IPS-18a (cell line): ENCODE results near the gene KLHL34.

ENCODE experiments used
- H3K27ac ChIP-seq: one replicate; pipeline ENCODE4 v1.5.1; 2013; ENCODE audit warnings: low read length
- H3K27me3 ChIP-seq: one replicate; pipeline ENCODE4 v1.6.1; 2013; ENCODE audit warnings: mild to moderate bottlenecking, low read length; ENCODE audit not compliant: control insufficient read depth, insufficient read depth
- H3K36me3 ChIP-seq: one replicate; pipeline ENCODE4 v1.6.1; 2013; ENCODE audit warnings: low read depth, low read length; ENCODE audit not compliant: control insufficient read depth
- H3K4me1 ChIP-seq: one replicate; pipeline ENCODE4 v1.6.1; 2013; ENCODE audit warnings: low read depth, low read length; ENCODE audit not compliant: control insufficient read depth
- H3K4me3 ChIP-seq: one replicate; pipeline ENCODE4 v1.5.1; 2013; ENCODE audit warnings: low read length
- H3K9ac ChIP-seq: one replicate; pipeline ENCODE4 v1.6.1; 2013; ENCODE audit warnings: mild to moderate bottlenecking, low read length, moderate library complexity
- H3K9me3 ChIP-seq: one replicate; pipeline ENCODE4 v1.6.1; 2013; ENCODE audit warnings: low read depth, low read length; ENCODE audit not compliant: control insufficient read depth

Gene KLHL34

GRCh38 chrX:21674430-21675186 lies 16.5 kb upstream of the KLHL34 start:
- Histone ChIP-seq H3K27me3 (no peaks in the 10 kb centered on the region), H3K36me3 (no peaks in the 10 kb centered on the region), H3K27ac (no peak overlapping the region), H3K4me1 (peaks cover 6% of the 10 kb centered on the region), H3K9ac (no peak overlapping the region), H3K4me3 (no peak overlapping the region), H3K9me3 (peaks cover 8% of the 10 kb centered on the region)

- no peaks in the 10 kb centered on the region for H3K4me1 ChIP-seq
- peaks cover 12% of the 10 kb centered on the region for H3K9me3 ChIP-seq
- no peaks in the 10 kb centered on the region for H3K36me3 ChIP-seq
- no peak overlapping the region for H3K27ac ChIP-seq
- no peak overlapping the region for H3K9ac ChIP-seq
- no peaks in the 10 kb centered on the region for H3K27me3 ChIP-seq
- H3K4me3 ChIP-seq: no peak overlapping the region
These were observed 8.5 kb upstream of the KLHL34 start for GRCh38 chrX:21666679-21667078.

GRCh38 chrX:21666252-21666651 lies 8.1 kb upstream of the KLHL34 start:
- Histone ChIP-seq H3K4me1 (no peaks in the 10 kb centered on the region), H3K27ac (no peak overlapping the region), H3K27me3 (no peaks in the 10 kb centered on the region), H3K4me3 (no peak overlapping the region), H3K9me3 (peaks cover 12% of the 10 kb centered on the region), H3K9ac (no peak overlapping the region), H3K36me3 (no peaks in the 10 kb centered on the region)

GRCh38 chrX:21662761-21663160 lies 4.6 kb upstream of the KLHL34 start:
- H3K9me3 ChIP-seq: peaks cover 8% of the 10 kb centered on the region
- no peaks in the 10 kb centered on the region for H3K27me3 ChIP-seq
- H3K36me3 ChIP-seq: no peaks in the 10 kb centered on the region
- no peak overlapping the region for H3K9ac ChIP-seq
- H3K4me3 ChIP-seq: no peak overlapping the region
- H3K4me1 ChIP-seq: no peaks in the 10 kb centered on the region
- no peak overlapping the region for H3K27ac ChIP-seq

GRCh38 chrX:21661316-21661715 lies 3.2 kb upstream of the KLHL34 start:
- H3K36me3 ChIP-seq: no peaks in the 10 kb centered on the region
- no peak overlapping the region for H3K9ac ChIP-seq
- H3K27ac ChIP-seq: no peak overlapping the region
- H3K4me1 ChIP-seq: no peaks in the 10 kb centered on the region
- peaks cover 8% of the 10 kb centered on the region for H3K9me3 ChIP-seq
- no peaks in the 10 kb centered on the region for H3K27me3 ChIP-seq
- no peak overlapping the region for H3K4me3 ChIP-seq

- no peak overlapping the region for H3K9ac ChIP-seq
- no peak overlapping the region for H3K4me3 ChIP-seq
- H3K9me3 ChIP-seq: peaks cover 3% of the 10 kb centered on the region
- no peaks in the 10 kb centered on the region for H3K36me3 ChIP-seq
- H3K27ac ChIP-seq: no peak overlapping the region
- H3K27me3 ChIP-seq: no peaks in the 10 kb centered on the region
- H3K4me1 ChIP-seq: no peaks in the 10 kb centered on the region
These were observed 2.0 kb upstream of the KLHL34 start for GRCh38 chrX:21660156-21660555.

GRCh38 chrX:21659320-21659719 lies 1.2 kb upstream of the KLHL34 start:
- Histone ChIP-seq H3K27me3 (no peaks in the 10 kb centered on the region), H3K4me3 (no peak overlapping the region), H3K9me3 (peaks cover 4% of the 10 kb centered on the region)

GRCh38 chrX:21658746-21659145 lies 616 bp upstream of the KLHL34 start:
- Histone ChIP-seq H3K9me3 (peaks cover 4% of the 10 kb centered on the region), H3K4me3 (no peak overlapping the region), H3K27ac (no peak overlapping the region), H3K27me3 (no peaks in the 10 kb centered on the region), H3K4me1 (no peaks in the 10 kb centered on the region), H3K9ac (no peak overlapping the region), H3K36me3 (no peaks in the 10 kb centered on the region)

More at GRCh38 chrX:21659320-21659719, 1.2 kb upstream of the KLHL34 start:
- no peaks in the 10 kb centered on the region for H3K36me3 ChIP-seq
- H3K27ac ChIP-seq: no peak overlapping the region
- H3K9ac ChIP-seq: no peak overlapping the region
- H3K4me1 ChIP-seq: no peaks in the 10 kb centered on the region

GRCh38 chrX:21657318-21658151 lies 595 bp downstream of the KLHL34 start:
- no peak overlapping the region for H3K27ac ChIP-seq
- no peak overlapping the region for H3K4me3 ChIP-seq
- H3K36me3 ChIP-seq: peaks cover under 1% of the 10 kb centered on the region
- no peak overlapping the region for H3K9ac ChIP-seq
- no peaks in the 10 kb centered on the region for H3K27me3 ChIP-seq
- H3K4me1 ChIP-seq: no peaks in the 10 kb centered on the region
- peaks cover 4% of the 10 kb centered on the region for H3K9me3 ChIP-seq

- no peak overlapping the region for H3K27ac ChIP-seq
- no peaks in the 10 kb centered on the region for H3K27me3 ChIP-seq
- no peaks in the 10 kb centered on the region for H3K4me1 ChIP-seq
- no peak overlapping the region for H3K4me3 ChIP-seq
- no peak overlapping the region for H3K9ac ChIP-seq
- H3K9me3 ChIP-seq: peaks cover 4% of the 10 kb centered on the region
- peaks cover 5% of the 10 kb centered on the region for H3K36me3 ChIP-seq
These were observed 1.4 kb downstream of the KLHL34 start for GRCh38 chrX:21656587-21657317.

- no peak overlapping the region for H3K27ac ChIP-seq
- H3K36me3 ChIP-seq: peaks cover 5% of the 10 kb centered on the region
- no peak overlapping the region for H3K9ac ChIP-seq
- peaks cover 4% of the 10 kb centered on the region for H3K9me3 ChIP-seq
- H3K27me3 ChIP-seq: no peaks in the 10 kb centered on the region
- H3K4me3 ChIP-seq: no peak overlapping the region
- H3K4me1 ChIP-seq: no peaks in the 10 kb centered on the region
These were observed 2.1 kb downstream of the KLHL34 start for GRCh38 chrX:21655901-21656586.
